Smooth muscle cell (in vitro differentiated cells): ENCODE measurements around the gene RUNDC3A. TPM values are rescaled to one million over a fixed set of nuclear protein-coding genes. Genes with fewer than 3 reads are reported as not detected.

Experiments
- polyA plus RNA-seq: library from polyadenylated mRNA; unstranded; fragments of >200 nt; fragmentation: Nextera tagmentation; extraction: Ambion mirVana; gene quantifications from 2 replicates; pipeline ENCODE4 v1.2.1, GENCODE V29; 2016
- small RNA-seq: library from RNA; depleted of rRNA; stranded (forward); fragments of <200 nt; gene quantifications from one replicate; pipeline ENCODE3, GENCODE V24; 2014
- total RNA-seq: library from RNA; depleted of rRNA; stranded (reverse); fragments of >200 nt; gene quantifications from 2 replicates; pipeline ENCODE4 v1.2.3, GENCODE V29; 2014

RUNDC3A gene
- total and polyA plus RNA-seq, 2 experiments from 2014 or later, result 0.21 to 0.36 TPM

Small RNA genes within 50 kb of the gene (small RNA-seq; reads per million reads assigned to genes)
- gene RF00012, result not detected
- gene RN7SL507P, result not detected
- not detected for gene RNU6-453P

Other genes starting within 250 kb of the RUNDC3A start
- 42.3 and 51.8 TPM in 2 replicates for gene LSM12, start 241.9 kb upstream of the RUNDC3A start, total RNA-seq
- 52.0 and 66.3 TPM in 2 replicates for gene LSM12, start 241.9 kb upstream of the RUNDC3A start, polyA plus RNA-seq
- gene G6PC3, start 237.9 kb upstream of the RUNDC3A start, total RNA-seq, result 32.1 and 40.2 TPM in 2 replicates
- 103 TPM in 2 replicates for gene G6PC3, start 237.9 kb upstream of the RUNDC3A start, polyA plus RNA-seq
- 48.7 and 65.3 TPM in 2 replicates for gene HDAC5, start 185.0 kb upstream of the RUNDC3A start, total RNA-seq
- gene HDAC5, start 185.0 kb upstream of the RUNDC3A start, polyA plus RNA-seq, result 51.6 and 52.6 TPM in 2 replicates
- 1.9 and 3.1 TPM in 2 replicates for gene HROB, start 166.7 kb upstream of the RUNDC3A start, total RNA-seq
- 3.7 and 4.6 TPM in 2 replicates for gene HROB, start 166.7 kb upstream of the RUNDC3A start, polyA plus RNA-seq
- gene ASB16, start 137.9 kb upstream of the RUNDC3A start, total RNA-seq, result 0.09 TPM in 1 of 2 replicates, not detected in the other
- gene ASB16, start 137.9 kb upstream of the RUNDC3A start, polyA plus RNA-seq, result 0.28 and 0.35 TPM in 2 replicates
- 26.4 and 28.5 TPM in 2 replicates for gene TMUB2, start 121.6 kb upstream of the RUNDC3A start, total RNA-seq
- gene TMUB2, start 121.6 kb upstream of the RUNDC3A start, polyA plus RNA-seq, result 35.8 and 39.2 TPM in 2 replicates
- gene ATXN7L3, start 108.7 kb upstream of the RUNDC3A start, total RNA-seq, result 54.0 and 61.1 TPM in 2 replicates
- 24.3 and 29.1 TPM in 2 replicates for gene ATXN7L3, start 108.7 kb upstream of the RUNDC3A start, polyA plus RNA-seq
- 18.2 and 28.4 TPM in 2 replicates for gene UBTF, start 88.9 kb upstream of the RUNDC3A start, total RNA-seq
- gene UBTF, start 88.9 kb upstream of the RUNDC3A start, polyA plus RNA-seq, result 22.1 and 29.2 TPM in 2 replicates
- not detected in 2 replicates for gene SLC4A1, start 40.5 kb upstream of the RUNDC3A start, total RNA-seq
- gene SLC4A1, start 40.5 kb upstream of the RUNDC3A start, polyA plus RNA-seq, result not detected in 2 replicates
- 62.6 and 106 TPM in 2 replicates for gene SLC25A39, start 16.2 kb downstream of the RUNDC3A start, total RNA-seq
- gene SLC25A39, start 16.2 kb downstream of the RUNDC3A start, polyA plus RNA-seq, result 147 and 169 TPM in 2 replicates
- 85.9 and 125 TPM in 2 replicates for gene GRN, start 36.7 kb downstream of the RUNDC3A start, total RNA-seq
- gene GRN, start 36.7 kb downstream of the RUNDC3A start, polyA plus RNA-seq, result 322 and 338 TPM in 2 replicates
- 31.5 TPM in 2 replicates for gene FAM171A2, start 55.3 kb downstream of the RUNDC3A start, total RNA-seq
- 28.4 and 28.8 TPM in 2 replicates for gene FAM171A2, start 55.3 kb downstream of the RUNDC3A start, polyA plus RNA-seq
- 1.0 and 2.1 TPM in 2 replicates for gene ITGA2B, start 81.0 kb downstream of the RUNDC3A start, total RNA-seq
- 3.9 and 4.0 TPM in 2 replicates for gene ITGA2B, start 81.0 kb downstream of the RUNDC3A start, polyA plus RNA-seq
- gene GPATCH8, start 194.8 kb downstream of the RUNDC3A start, total RNA-seq, result 17.6 and 20.2 TPM in 2 replicates
- gene GPATCH8, start 194.8 kb downstream of the RUNDC3A start, polyA plus RNA-seq, result 25.0 and 34.3 TPM in 2 replicates
- 19.8 and 29.7 TPM in 2 replicates for gene FZD2, start 248.9 kb downstream of the RUNDC3A start, total RNA-seq
- gene FZD2, start 248.9 kb downstream of the RUNDC3A start, polyA plus RNA-seq, result 31.3 and 33.7 TPM in 2 replicates